Epidermal melanocyte (primary cell): ENCODE results near the gene BMP8B.
"Not testable (repeated sequence)": the region's sequence is repeated elsewhere in the genome, so short reads cannot be mapped to it uniquely, and the experiment has no call there.

Source experiments
- DNase-seq: peaks from one replicate; pipeline ENCODE4 v3.0.0; 2011; ENCODE audit warnings: low spot score; ENCODE audit not compliant: insufficient read length

BMP8B gene

DNA sequence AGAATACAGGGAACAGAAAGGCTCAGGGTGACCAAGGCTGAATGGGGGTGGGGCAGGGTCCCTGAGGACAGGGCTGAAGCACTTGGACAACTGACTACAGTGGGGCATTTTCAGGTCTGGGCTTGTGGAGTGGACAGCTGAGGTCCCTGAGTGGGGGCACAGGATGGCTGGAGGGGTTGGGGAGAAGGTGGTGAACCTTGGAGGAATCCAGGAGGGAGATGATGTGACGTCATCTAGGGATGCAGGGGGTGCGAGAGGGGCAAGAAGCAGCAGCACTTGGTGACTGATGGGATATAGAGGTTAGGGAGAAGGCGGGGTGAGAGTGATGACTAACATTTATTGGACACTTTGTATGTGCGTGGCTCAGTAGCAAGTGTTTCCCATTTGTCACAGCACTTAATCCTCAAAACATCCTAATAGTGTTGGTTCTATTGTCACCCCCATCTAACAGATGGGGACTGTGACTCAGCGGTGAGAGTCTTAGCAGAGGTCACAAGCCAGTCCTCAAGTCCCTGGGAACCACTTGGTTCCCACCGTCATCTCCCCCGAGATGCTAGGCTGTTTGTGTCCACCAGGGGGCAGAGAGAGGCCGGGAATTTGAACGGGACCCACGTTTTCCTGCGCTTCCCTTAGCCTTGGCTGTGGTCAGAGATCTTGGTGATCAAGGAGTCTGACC, 27.9 kb upstream of the BMP8B start:
- DNase-seq = peak; percentile 54

DNA sequence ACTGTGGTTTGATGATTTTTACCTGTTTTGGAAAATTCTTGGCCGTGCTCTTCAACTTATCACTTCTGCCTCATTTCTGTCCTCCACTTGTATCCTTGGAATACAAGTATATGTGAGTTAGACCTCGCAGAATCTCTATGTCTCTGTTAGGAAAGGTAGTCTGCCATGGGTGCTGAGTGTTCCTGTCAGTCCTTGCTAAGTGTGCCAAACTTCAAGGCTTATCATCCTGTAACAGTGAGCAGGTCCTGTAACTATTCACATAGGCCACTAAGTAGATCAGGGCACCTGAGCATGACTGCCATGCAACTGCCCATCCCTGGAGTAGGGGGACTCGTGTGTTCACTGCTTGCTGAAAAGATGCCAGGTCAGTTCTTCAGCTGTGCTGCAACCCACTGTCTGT, 24.2 kb upstream of the BMP8B start:
- DNase-seq = no peak

DNA sequence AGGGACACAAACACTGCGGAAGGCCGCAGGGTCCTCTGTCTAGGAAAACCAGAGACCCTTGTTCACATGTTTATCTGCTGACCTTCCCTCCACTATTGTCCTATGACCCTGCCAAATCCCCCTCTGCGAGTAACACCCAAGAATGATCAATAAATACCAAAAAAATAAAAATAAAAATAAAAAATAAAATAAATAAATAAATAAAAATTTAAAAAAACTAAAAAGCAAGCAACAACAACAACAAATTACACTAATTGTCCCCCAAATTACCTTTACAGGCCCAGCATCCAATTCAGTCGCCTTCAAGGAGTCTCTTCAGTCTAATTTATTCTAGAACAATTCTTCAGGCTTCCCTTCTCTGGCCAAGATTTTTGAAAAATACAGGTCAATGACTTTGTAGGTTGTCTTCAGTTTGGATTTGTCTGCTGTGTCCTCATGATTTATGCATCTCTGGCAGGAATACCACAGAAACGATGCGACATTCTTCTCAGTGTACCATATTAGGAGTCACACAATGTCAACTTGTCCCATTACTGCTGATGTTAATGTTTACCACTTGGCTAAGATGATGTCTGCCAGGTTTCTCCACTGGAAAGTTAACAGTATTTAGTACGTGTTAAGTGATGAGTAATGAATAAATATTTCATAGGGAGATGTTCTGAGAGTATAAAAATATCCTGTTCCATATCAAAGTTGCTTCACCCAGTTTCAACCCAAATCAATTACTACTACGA, 20.3 kb upstream of the BMP8B start:
- DNase-seq = no peak

DNA sequence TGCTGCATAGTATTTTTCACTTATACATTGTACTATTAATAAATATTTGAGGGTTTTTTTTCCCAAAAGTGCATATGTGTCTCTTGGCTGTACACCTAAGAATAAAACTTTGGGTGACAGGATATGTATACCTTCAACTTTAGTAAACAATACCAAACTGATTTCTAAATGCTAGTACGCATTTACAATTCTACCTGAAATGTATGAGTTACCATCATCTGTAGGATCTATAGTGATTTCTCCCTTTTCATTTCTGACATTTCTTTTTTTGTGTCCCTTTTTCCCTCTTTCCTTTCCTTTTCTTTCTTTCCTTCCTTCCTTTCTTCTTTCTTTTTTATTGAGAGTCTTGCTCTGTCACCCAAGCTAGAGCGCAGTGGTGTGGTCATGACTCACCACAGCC, 16.7 kb upstream of the BMP8B start:
- DNase-seq = no peak

DNA sequence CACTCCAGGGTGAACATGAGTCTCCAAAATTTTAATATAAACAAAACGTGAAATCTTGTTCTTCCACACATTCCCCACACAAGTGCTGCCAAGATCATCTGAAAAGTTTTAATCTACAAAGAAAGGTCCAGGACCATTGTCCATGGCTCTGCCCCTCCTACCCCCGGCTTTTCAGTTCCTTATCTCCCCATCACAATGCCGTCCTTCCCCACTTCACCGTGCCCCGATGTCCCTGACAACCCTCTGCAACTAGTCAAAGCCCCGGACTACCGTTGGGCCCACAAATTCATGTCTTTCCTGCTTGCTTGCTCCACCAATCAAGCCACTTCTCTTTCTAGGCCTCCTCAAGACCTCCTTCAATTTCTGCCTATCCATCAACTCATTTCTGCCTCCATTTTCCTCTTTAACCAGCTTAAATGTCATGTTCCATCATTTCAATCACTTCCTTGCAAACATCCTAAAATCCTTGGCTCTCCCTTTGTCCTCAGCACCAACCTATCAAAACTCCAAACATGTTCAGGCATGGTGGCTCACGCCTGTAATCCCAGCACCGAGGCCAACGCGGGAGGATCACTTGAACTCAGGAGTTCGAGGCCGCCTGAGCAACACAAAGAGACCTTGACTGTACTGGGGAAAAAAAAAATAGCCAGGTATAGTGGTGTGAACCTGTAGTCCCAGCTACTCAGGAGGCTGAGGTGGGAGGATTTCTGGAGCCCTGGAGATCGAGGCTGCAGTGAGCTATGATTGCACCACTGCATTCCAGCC, 14.0 kb upstream of the BMP8B start:
- no peak for DNase-seq

DNA sequence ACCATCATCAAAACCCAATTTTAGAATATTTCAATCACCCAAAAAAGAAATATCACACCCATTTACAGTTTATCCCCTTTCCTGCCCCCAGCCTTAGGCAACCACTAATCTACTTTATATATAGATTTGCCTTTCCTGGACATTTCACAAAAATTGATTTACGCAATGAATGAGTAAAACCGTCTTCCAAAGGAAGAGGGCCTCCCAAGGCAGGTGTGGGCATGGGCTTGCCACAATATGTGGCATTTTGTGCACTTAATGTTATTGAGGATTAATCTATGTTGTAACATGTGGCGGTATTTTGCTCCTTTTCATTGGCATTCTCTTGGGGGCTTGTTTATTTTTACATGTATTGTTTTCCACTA, 11.8 kb upstream of the BMP8B start:
- no peak for DNase-seq

DNA sequence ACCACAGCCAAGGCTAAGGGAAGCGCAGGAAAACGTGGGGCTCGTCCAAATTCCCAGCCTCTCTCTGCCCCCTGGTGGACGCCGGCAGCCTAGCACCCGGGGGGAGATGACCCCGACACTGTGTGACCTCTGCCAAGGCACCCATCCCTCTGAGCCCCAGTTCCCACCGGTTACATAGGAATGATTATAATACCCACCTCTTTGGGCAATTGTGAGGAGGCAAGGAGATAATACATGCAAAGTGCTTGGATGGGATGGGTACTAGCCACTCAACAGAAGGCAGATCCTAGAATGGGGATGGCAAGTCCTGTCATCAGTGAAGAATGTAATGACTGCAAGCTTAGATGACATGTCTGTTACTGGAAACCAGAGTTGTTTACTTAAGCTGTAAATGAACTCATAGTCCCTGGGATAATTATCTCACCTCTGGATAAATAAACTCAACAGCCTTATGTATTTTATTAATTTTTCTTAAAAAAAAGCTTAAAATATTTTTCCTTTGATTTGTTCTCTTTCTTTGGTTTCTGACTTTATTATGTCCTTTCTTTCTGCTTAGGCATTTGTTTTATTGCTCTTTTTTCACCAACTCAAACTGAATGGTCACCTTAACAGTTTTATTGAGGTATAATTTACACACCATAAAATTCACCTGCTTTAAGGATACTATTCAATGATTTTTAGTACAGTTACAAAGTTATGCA, 11.3 kb upstream of the BMP8B start:
- DNase-seq = peak; percentile 72

DNA sequence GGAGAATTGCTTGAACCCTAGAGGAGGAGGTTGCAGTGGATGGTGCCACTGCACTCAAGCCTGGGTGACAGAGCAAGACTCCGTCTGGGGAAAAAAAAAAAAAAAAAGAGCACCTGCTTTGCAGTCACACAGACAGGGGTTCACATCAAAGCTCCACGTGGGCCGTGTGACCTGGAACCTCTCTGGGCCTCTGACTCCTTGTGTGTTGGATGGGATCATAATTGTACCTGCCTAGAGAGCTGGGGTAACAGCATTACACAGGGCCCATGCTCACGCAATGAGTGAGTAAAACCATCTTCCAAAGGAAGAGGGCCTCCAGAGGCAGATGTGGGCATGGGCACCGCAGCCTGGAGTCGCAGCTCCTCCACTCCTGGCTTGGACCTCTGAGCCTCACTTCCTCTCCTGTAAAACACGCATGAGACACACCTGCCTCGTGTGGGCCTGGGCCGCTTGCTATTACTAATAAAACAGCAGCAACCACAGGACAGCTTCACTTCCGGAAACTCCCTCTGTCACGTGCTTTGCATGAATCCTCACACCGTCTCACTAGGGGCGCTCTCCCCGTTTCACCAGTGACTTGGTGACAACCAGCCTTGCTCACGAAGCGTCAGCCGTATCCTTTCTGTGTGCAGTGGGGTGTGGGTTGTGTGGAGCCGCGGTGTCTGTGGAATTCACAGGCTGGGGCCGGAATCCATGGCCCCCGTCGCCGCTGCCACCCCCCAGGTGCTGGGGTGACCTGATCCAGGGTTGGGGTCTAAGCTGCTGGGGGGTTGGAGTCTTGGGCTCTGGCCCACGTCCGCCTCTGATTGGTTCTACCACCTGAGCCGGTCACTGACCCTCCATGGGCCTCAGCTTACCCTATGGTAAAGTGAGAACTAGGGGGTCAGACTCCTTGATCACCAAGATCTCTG, 10.4 kb upstream of the BMP8B start:
- not testable (repeated sequence) for DNase-seq

DNA sequence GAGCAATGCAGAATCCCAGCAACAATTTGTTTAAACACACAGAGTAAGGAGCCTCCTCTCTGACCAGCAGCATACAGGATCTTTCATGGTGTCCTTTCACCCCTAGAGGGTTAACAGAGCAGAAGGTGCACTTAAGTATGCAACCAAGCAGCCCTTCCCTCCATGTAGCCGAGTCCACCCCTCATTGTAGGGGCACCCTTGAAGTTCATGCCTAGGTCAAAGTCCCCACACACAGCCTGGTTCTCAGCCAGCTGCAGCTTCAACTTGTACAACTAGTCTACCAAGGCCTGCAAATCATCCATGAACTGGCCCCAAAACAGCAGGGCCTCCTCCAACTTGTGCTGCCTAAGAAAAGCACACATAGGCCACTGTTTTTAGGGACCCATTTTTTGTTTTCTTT, 7.0 kb upstream of the BMP8B start:
- DNase-seq = no peak

DNA sequence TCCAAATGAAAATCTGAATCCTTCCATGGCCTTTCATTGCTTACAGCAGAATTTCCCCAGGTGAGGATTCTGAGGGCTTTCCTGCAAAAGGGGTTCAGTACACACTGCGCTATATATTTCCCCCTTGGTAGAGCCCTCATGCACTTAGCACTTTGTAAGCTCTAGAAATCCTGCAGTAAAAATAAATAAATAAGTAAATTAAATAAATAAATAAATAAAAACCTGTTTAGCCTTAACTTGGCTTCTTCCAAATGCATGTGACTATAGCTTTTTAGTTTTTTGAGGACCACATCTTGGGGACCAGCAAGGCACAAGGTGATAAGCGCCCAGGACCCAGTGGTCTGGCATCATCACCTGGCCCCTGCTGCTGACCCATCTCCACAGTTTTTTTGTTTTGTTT, 3.2 kb upstream of the BMP8B start:
- no peak for DNase-seq

DNA sequence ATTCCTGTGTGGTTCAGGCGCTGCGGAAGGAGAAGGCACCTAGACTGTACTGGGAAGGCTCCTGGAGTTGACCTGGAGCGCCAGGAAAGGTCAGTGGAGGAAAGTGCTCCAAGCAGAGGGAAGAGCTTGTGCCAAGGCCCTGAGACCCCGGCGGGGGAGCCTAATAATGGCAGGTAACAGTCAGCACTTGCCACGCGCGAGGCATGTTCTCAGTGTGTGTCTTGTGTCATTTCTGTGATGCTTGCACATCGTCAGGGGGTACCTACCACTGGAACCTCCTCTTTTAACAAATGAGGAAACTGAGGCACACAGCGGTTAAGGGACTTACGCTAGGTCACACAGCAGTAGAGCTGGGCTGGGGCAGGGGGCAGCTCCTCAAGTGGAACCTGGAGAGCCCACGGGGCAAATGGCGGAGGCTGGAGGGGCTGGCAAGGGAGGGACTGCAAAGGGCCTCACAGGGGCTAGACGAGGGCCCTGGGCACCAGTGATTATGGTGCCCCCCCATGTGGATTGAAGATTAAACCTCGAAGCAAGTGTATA, 976 bp upstream of the BMP8B start:
- DNase-seq = no peak

DNA sequence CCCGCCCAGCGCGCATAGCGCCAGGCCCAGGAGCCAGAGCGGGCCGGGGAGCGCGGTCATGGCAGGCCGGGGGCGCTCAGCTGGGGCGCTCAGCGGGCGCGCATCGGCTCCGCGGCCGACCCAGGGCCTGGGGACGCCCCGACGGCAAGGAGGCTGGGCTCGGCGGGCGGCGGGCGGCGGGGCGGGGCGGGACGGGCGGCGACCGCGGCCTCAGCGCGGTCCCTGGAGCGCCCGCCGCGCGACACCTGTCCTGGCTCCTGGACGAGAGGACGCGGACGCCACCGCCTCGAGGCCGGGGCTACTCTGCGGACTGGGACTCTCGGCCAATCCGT, 273 bp downstream of the BMP8B start:
- DNase-seq = no peak

DNA sequence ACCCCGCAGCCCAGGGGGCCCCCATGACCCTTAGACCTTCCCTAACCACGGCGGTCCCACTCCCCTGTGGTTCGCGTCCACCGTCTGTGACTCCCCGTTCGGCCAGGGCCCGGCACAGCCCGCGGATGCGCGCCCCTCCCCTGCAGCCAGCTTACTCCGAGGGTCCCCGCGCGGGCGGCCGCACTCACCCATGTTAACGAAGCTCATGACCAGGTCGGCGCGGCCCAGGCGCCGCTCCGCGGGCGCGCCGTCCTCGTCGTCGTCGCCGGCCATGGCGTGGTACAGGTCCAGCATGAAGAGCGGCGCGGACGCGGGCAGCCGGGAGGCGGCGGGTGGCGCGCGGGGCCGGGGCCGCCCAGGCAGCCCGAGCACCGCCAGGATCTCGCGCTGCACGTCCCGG, 701 bp downstream of the BMP8B start:
- DNase-seq = not testable (repeated sequence)

DNA sequence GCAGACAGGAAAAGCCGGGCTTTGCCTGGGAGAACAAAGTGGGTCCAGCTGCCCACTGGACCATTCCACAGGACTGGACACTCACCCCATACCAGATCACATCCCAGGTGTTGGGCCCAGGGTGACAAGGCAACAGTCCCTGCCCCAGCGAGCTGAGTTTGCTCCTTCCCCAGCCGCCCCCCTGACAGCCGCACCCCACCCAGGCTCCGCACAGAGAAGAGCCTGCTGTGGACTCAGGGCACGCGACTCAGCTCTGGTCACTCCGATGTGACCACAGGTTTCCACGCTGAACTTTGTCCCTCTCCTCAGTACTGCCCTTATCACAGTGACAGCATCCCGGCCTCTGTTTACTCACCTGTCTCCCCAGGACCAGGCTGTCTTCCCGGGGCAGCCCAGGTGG, 1.2 kb downstream of the BMP8B start:
- no peak for DNase-seq

DNA sequence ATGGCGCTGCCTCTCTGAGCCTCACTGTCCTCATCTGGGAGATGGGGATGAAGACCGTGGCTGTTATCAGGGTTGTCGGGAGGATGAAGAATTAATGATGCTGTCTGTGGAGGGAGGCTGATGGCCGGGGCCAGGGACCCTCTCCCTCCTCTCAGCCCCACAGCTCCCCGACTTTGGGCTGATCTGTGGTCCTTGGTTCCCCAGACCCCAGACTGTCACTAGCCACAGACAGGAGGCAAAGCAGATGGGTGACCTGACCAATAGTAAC, 1.6 kb downstream of the BMP8B start:
- not testable (repeated sequence) for DNase-seq

DNA sequence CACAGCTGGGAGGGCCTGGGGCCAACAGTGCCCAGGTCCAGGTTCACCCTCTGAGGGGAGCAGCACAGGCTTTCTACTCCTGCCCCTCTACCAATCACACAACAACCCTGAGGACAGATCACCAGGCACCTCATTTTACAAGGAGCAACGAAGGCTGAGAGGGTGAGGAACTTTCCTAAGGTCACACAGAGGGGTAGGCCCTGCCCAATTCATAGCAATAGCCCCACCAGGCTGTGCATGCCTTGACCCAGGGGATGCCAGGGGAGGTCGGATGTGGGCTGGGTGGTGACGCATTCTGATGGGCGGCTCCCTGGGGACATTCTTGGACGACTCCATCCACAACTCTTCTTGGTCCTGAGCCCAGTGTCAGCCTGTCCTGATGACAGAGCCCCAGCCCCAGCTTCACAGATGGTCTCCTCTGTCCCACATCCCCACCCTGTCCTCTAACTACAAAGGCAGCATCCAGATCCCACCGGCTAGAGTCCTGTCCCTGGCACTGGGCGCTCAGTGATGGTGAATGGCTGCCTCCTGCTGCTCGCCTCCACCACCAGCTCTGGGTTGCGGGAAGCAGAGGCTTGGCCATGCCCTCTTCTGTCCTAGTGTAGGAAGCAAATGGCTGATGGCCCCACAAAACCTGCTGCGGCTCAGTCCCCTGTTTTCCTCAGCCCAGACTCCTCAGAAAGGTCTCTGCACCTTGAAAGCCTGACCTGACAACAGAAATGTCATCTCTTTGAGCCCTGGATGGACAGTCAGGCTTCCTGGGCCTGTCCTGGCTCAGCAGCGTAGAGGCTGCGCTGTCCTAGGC, 2.2 kb downstream of the BMP8B start:
- not testable (repeated sequence) for DNase-seq

DNA sequence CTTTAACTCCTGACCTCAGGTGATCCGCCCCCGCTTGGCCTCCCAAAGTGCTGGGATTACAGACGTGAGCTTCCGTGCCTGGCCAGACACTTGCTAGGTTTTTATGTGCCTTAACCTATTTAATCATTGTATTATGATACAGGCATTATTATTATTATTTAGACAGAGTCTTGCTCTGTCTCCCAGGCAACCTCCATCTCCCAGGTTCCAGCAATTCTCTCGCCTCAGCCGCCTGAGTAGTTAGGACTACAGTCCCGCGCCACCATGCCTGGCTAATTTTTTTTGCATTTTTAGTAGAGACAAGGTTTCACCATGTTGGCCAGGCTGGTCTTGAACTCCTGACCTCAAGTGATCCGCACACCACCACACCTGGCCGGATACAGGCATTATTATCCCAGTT, 6.0 kb downstream of the BMP8B start:
- not testable (repeated sequence) for DNase-seq

DNA sequence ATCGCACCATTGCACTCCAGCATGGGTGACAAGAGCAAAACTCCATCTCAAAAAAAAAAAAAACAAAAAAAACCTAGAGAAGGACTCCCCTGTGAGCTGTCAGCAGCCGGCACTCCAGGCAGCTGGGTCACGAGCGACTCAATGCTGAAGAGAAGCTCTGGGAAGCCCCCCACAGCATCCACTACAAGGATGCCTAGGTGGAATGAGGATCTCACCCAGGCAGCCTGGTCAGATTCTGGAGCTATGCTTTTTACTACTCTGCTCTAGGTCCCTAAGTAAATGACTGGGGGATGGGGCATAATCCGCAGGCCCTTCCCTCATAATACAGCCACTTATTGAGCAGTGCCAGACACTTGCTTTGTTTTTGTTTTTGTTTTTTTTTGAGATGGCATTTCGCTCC, 6.6 kb downstream of the BMP8B start:
- DNase-seq = no peak

DNA sequence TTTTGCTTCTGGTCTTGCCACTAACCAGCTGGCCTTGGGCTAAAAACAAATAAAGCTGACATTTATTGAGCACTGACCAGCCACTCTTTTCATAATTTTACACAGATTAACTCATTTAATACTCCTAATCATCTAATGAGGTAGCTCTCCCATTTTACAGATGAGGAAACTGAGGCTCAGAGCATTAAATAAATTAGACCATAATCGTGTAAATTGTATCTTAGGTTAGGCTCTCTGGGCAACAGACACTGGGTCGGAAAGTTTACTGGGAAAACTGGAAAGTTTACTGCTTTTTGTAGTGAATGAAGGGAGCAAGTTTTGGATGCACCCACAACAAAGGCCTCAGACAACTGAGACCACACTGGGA, 7.3 kb downstream of the BMP8B start:
- no peak for DNase-seq

DNA sequence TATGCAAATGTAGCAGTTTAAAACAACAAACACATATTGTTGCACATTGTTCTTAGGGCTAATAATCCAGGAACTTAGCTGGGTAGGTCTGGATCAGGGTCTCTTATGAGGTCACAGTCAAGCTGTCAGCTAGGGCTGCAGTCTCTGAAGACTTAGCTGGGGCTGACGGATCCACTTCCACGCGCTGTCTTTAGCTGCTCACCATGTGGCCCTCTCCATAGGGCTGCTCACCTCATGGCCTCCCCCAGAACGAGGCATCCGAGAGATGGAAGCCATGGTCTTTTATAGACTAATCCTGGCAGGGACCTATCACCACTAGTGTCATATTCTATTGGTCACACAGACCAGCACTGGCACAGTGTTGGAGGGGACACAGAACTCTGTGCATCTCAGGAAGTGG, 8.8 kb downstream of the BMP8B start:
- DNase-seq = no peak
